ENCODE results near the gene SLC38A5. TPM values are rescaled to one million over a fixed set of nuclear protein-coding genes. Genes with fewer than 3 reads are reported as not detected.
A peak's percentile ranks its signal among the peaks of the same experiment; 100 is the strongest.

The SLC38A5 gene
- total RNA-seq, 1 donor from 2014 or later: 15.9 TPM

DNA sequence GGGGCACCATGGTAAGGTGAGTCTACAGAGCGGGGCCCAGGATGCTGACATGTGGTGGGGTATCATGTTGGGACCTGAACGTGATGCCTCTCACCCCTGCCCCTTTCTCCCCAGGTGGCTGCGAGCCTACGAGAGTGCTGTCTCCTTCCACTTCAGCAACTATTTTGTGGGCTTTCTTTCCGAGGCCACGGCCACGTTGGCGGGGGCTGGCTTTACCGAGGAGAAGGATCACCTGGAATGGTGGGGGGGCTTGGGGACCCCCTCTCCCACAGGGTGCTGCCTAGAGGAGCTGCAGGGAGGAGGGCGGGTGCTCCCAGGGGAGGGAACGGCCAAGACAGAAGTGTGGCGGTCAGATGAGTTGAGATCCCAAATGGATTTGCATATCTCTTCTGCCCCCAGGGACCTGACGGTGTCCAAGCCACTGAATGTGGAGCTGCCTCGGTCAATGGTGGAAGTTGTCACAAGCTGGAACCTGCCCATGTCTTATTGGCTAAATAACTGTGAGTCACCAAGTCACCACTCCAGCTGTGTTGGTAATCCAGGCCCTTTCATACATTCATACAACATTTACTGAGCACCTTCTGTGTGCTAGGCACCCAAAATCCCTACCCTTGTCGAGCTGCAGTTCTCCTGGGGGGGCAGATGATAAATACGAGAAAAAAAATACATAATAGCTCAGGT is 44.2 kb upstream of the SLC38A5 start:
- Histone ChIP-seq H3K9me3 (no peaks in the 10 kb centered on the region), H3K4me3 (no peak overlapping the region), H3K4me1 (no peaks in the 10 kb centered on the region), H3K27me3 (ENCODE audit: low read depth) (no peaks in the 10 kb centered on the region), H3K27ac (no peak overlapping the region), H3K36me3 (peaks cover 5% of the 10 kb centered on the region)
- TF ChIP-seq, protein P1, sequence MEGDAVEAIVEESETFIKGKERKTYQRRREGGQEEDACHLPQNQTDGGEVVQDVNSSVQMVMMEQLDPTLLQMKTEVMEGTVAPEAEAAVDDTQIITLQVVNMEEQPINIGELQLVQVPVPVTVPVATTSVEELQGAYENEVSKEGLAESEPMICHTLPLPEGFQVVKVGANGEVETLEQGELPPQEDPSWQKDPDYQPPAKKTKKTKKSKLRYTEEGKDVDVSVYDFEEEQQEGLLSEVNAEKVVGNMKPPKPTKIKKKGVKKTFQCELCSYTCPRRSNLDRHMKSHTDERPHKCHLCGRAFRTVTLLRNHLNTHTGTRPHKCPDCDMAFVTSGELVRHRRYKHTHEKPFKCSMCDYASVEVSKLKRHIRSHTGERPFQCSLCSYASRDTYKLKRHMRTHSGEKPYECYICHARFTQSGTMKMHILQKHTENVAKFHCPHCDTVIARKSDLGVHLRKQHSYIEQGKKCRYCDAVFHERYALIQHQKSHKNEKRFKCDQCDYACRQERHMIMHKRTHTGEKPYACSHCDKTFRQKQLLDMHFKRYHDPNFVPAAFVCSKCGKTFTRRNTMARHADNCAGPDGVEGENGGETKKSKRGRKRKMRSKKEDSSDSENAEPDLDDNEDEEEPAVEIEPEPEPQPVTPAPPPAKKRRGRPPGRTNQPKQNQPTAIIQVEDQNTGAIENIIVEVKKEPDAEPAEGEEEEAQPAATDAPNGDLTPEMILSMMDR (IDR thresholded peaks at IDR 0.05): no peak
- intact Hi-C loops (cut with DNase I): no loop called here
- no peak for ATAC-seq
- no peak for DNase-seq

DNA sequence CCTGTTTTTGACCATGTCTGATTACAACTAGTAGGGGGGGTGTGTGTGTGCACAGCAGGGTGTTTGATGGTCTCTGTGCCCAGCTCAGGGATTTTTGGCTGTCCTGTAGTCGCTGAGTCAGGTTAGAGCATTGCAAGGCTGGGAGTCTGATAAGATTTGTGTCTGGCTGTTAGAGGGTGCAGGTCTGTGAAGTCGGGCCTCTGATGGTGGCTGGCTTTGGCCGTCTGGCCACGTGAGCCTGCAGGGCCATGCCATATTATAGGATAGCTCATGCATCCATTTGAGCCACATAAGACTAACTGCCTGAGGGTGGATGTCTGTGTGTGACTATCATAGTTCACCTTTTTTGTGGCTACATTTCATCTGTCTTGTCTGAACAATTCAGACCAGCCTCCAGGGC is 43.6 kb upstream of the SLC38A5 start:
- TF ChIP-seq, protein P1 (IDR thresholded peaks at IDR 0.05): no peak
- peaks cover 5% of the 10 kb centered on the region for H3K36me3 ChIP-seq
- H3K27me3 ChIP-seq (ENCODE audit: low read depth): no peaks in the 10 kb centered on the region
- no peak overlapping the region for H3K27ac ChIP-seq
- no peak overlapping the region for H3K4me3 ChIP-seq
- H3K4me1 ChIP-seq: no peaks in the 10 kb centered on the region
- ATAC-seq (no peak), DNase-seq (no peak)
- no peaks in the 10 kb centered on the region for H3K9me3 ChIP-seq
- intact Hi-C loops (cut with DNase I): no loop called here

DNA sequence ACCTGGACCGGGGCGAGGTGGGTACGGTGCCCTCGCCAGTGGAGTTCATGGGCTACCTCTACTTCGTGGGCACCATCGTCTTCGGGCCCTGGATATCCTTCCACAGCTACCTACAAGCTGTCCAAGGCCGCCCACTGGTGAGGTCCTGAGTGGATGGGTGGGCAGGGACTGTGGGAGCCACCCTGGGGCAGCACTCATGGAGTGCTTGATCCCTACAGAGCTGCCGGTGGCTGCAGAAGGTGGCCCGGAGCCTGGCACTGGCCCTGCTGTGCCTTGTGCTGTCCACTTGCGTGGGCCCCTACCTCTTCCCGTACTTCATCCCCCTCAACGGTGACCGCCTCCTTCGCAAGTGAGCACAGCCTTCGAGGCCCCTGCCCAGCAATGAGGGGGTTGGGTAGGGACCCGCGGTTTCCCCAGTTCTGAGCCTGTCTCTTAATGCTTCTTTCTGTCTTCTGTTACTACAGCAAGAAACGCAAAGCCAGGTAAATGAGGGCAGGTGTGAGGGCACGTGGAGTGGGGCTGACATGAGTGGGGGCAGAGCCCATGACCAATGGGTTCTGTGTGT is 42.4 kb upstream of the SLC38A5 start:
- TF ChIP-seq, protein P1 (IDR thresholded peaks at IDR 0.05): no peak
- intact Hi-C loops (cut with DNase I): no loop called here
- H3K4me3 ChIP-seq: no peak overlapping the region
- no peaks in the 10 kb centered on the region for H3K9me3 ChIP-seq
- ATAC-seq (no peak), DNase-seq (no peak)
- H3K4me1 ChIP-seq: no peaks in the 10 kb centered on the region
- no peak overlapping the region for H3K27ac ChIP-seq
- H3K27me3 ChIP-seq (ENCODE audit: low read depth): no peaks in the 10 kb centered on the region
- peaks cover 5% of the 10 kb centered on the region for H3K36me3 ChIP-seq

DNA sequence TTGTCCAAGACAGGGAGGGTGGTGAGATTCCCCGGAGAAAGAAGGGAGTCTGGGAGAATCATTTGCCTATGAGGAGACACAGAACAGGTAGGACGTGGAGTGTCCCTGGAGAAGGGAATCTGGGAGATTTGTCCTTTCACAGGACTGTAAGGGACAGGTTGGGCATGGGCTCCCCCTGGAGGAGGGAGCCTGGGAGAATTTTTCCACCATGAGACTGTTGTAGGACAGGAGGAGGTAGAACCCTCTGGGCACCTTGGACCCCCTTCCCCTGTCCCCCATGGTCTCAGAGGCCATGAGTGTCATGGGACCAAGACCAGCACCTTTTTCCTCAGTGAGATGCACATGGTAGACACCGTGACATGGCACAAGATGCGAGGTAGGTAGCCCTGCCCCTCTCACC is 41.5 kb upstream of the SLC38A5 start:
- no peak overlapping the region for H3K27ac ChIP-seq
- TF ChIP-seq, protein P1 (IDR thresholded peaks at IDR 0.05): no peak
- peaks cover 5% of the 10 kb centered on the region for H3K36me3 ChIP-seq
- no peaks in the 10 kb centered on the region for H3K9me3 ChIP-seq
- H3K4me3 ChIP-seq: no peak overlapping the region
- intact Hi-C loops (cut with DNase I): no loop called here
- H3K4me1 ChIP-seq: no peaks in the 10 kb centered on the region
- no peak for ATAC-seq
- H3K27me3 ChIP-seq (ENCODE audit: low read depth): no peaks in the 10 kb centered on the region
- no peak for DNase-seq

DNA sequence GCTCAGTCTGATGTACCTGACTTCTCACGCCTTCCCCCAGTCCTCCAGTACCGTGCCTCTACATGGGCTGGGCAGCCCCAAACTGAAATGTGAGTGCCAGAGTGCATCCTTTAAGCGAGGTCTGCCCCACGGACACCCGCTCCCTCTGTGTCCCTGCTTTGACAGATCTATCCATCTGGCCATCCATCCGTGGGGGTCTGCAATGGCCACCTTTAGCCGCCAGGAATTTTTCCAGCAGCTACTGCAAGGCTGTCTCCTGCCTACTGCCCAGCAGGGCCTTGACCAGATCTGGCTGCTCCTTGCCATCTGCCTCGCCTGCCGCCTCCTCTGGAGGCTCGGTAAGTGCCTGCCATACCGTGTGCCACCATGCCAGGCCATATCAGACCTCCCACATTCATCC is 39.6 kb upstream of the SLC38A5 start:
- ATAC-seq (no peak), DNase-seq (no peak)
- H3K36me3 ChIP-seq: peaks cover 5% of the 10 kb centered on the region
- H3K27ac ChIP-seq: no peak overlapping the region
- H3K4me3 ChIP-seq: peak overlapping the region; percentile 66
- no peaks in the 10 kb centered on the region for H3K27me3 ChIP-seq (ENCODE audit: low read depth)
- no peaks in the 10 kb centered on the region for H3K4me1 ChIP-seq
- intact Hi-C loops (cut with DNase I): no loop called here
- no peaks in the 10 kb centered on the region for H3K9me3 ChIP-seq
- TF ChIP-seq, protein P1 (IDR thresholded peaks at IDR 0.05): no peak
